GM21529 (cell line): Measurements from ENCODE around the gene THOC6.

Source experiments
- ATAC-seq: cut with Tn5 transposase; IDR thresholded peaks from one replicate; pipeline ENCODE4 v1.9.1; 2021; ENCODE audit not compliant: unreplicated experiment

THOC6 gene

DNA sequence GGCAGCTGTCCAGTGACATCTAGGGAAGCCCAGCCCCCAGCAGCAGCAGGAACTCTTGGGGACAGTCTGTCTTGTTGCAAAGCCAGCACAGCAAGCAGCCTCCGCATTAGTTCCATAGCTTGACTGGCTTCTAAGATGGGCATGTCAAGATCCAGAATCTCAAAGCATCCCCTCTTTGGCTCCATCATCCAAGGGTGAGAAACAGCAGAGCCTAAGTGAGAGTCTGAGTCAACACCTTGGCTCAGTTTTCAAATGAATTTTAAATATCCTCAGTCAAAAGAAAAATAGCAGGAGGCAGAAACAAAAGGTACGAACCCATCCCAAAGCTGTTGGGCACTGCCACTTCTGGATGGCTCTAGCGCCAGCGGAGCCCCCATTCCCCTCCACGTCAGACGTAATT is 8.9 kb upstream of the THOC6 start:
- no peak for ATAC-seq

DNA sequence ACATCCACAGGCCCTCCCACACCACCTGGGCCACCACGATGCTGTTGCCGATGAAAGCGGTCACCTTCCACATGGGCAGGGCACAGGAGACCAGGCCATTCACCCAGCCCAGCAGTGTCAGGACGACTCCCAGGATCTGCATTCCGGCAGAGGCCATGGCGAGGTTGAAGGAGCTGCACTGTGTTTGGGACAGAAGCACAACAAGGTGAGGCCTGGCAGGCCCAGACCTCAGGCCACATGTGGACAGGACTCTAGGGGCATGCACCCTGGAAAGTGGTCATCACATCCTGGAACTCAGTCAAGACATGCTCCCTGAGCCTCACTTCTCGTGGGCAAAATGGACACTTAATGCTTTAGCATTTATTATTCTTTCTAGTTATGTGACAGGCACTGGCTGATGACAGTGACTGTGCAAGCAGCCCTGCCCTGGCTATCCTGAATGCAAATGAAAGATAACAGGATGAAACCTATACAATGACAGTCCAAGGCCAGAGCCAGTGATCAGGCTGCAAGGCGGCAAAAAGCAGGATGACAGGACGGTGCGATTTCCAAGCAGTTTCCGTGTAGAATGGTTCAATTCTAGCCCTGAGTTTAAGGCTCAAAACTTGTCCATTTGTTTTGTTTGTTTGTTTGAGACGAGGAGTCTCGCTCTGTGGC is 7.8 kb upstream of the THOC6 start:
- no peak for ATAC-seq

- ATAC-seq = no peak
Measured at GRCh38 chr16:3017344-3017743, 6.5 kb upstream of the THOC6 start.

- no peak for ATAC-seq
Measured at GRCh38 chr16:3017794-3018506, 5.9 kb upstream of the THOC6 start, which contains the start of gene CLDN6. TSS of gene CLDN6 (minus strand) at chr16:3018183. CDS start at chr16:3016021, 2,162 bp downstream.

DNA sequence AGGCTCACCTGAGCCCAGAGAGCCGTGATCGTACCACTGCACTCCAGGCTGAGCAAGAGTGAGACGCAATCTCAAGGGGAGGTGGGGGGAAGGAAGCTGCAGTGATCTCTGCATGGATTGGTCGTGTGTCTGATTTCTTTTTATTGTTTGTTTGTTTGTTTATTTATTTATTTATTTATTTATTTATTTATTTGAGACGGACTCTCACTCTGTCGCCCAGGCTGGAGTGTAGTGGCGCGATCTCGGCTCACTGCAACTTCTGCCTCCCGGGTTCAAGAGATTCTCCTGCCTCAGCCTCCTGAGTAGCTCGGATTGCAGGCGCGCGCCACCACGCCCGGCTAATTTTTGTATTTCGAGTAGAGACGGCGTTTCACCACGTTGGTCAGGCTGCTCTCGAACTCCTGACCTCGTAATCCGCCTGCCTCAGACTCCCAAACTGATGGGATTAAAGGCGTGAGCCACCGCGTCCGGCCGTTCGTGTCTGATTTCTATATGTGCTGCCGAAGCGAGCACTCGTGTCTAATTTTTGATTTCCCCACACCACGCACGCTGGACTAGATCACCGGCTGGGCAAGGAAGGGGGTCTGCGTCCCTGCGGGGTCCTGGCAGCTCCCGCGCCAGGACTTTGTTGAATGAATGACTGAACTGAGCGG is 4.1 kb upstream of the THOC6 start:
- no peak for ATAC-seq

DNA sequence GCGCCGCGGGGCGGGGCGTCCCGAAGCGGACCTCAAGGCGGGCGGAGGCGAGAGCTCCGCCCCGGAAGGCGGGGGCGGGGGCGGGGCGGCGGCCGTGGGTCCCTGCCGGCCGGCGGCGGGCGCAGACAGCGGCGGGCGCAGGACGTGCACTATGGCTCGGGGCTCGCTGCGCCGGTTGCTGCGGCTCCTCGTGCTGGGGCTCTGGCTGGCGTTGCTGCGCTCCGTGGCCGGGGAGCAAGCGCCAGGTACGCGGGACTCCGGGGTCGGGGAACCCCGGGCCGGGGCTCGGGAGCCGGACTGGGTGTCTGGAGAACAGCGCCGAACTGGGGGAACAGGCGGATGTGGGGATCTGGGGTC is 3.6 kb upstream of the THOC6 start, which contains the start of gene TNFRSF12A:
Gene TNFRSF12A, plus strand, starts transcription at position 122 of the 357 bp plus-strand sequence. Its CDS starts 30 bp downstream, at position 152.
- ATAC-seq = no peak

DNA sequence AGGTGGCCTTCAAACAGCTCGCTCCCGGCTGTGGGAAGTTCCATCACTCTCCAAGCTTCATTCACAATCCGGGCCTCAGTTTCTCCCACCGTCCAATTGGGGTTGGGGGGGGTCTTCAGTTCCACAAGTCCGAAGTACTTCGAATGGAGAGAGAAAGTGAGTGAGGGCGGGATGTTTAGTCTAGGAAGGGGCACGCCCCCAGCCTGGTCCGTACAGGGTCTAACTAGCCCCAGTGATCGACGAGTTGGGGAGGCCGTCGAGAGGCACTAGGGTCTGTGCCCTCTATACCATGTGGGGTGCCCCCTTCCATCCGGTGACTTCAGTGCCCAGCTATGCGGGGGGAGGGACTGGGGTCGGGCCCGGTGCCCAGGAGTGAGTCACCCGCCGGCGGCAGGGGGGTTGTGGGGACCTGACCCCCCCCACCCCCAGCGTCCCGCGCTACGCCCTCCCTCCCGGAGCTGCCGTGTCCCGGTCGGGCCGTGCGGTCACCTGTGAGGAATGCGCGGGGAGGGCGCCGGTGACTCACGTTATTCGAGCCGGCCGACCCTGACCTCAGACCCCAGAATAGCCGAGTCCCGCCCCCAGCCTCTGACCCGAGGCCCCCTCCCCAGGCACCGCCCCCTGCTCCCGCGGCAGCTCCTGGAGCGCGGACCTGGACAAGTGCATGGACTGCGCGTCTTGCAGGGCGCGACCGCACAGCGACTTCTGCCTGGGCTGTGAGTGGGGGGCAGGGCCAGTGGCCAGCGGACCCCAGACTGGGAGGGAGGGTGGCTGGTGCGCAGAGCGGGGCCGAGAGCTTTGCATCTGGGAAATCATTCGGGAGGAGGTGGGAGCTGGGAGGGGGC is 3.0 kb upstream of the THOC6 start:
- no peak for ATAC-seq

DNA sequence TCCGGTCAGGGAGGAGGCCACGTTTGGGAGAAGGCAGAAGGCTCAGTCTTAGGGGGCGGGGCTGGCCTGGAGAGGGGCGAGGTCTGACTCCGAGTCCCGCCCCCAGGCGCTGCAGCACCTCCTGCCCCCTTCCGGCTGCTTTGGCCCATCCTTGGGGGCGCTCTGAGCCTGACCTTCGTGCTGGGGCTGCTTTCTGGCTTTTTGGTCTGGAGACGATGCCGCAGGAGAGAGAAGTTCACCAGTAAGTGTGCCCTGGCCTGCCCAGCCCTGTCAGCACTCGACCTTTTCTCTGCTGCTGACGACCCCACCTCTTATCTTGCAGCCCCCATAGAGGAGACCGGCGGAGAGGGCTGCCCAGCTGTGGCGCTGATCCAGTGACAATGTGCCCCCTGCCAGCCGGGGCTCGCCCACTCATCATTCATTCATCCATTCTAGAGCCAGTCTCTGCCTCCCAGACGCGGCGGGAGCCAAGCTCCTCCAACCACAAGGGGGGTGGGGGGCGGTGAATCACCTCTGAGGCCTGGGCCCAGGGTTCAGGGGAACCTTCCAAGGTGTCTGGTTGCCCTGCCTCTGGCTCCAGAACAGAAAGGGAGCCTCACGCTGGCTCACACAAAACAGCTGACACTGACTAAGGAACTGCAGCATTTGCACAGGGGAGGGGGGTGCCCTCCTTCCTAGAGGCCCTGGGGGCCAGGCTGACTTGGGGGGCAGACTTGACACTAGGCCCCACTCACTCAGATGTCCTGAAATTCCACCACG is 2.2 kb upstream of the THOC6 start:
- ATAC-seq = no peak

DNA sequence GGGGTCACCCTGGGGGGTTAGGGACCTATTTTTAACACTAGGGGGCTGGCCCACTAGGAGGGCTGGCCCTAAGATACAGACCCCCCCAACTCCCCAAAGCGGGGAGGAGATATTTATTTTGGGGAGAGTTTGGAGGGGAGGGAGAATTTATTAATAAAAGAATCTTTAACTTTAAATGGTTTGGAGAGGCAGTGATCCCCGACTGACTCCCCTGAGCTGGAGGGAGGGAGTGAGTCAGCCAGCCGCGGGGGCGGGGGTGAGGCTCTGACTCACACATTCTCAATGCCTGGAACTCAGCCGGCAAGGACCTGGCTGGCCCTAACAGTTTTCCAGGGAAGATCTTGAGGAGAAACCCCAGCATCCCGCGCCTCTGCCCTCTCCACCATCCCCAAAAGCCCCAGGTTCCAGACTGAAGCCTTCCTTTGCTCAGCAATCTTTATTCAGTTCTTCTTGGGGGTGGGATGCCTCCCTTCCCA is 1.6 kb upstream of the THOC6 start:
- ATAC-seq = no peak

- no peak for ATAC-seq
Measured at GRCh38 chr16:3022684-3023414, 986 bp upstream of the THOC6 start.

- no peak for ATAC-seq
Measured at GRCh38 chr16:3023415-3023668, 493 bp upstream of the THOC6 start.

DNA sequence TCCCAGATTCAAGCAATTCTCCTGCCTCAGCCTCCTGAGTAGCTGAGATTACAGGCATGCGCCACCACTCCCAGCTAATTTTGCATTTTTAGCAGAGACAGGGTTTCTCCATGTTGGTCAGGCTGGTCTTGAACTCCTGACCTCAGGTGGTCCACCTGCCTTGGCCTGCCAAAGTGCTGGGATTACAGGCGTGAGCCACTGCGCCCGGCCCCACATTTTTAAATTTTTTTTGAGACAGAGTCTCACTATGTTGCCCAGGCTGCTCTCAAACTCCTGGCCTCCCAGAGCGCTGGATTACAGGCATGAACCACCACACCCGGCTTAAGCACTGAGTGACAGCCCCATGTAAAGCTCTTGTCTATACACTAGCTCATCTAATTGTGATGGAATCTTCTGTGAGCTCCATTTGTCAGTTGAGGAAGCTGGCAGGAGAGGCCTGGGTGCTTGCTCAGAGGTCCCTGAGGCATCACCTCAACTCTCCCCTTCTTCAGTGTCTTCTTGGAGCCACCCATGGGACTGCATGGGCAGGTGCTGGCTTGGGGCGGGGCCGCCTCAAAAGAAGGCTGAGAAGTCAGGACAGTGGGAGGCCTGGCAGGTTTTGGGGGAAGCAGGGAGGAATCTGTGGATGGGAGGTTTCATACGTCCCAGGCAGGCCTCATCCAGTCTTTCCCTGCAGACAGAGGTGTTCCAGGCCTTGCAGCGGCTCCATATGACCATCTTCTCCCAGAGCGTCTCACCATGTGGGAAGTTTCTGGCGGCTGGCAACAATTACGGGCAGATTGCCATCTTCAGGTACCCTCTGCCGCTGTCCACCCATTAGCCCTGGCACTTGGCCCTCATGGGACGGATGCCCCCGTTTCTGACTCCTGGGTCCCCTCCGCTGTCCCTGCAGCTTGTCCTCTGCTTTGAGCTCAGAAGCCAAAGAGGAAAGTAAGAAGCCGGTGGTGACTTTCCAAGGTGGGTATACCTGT is 1.5 kb downstream of the THOC6 start:
- no peak for ATAC-seq

DNA sequence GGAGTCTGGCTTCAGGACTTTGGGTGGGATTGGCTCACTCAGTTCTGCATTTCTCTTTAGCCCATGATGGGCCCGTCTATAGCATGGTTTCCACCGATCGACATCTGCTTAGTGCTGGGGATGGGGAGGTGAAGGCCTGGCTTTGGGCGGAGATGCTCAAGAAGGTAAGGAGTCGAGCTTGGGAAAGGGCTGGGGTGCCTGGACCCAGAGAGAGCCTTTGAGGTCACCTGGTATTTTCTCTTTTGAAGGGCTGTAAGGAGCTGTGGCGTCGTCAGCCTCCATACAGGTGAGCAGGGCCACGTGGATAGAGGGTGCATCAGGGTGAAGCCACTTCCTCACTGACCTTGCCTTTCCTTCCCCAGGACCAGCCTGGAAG is 2.2 kb downstream of the THOC6 start:
- no peak for ATAC-seq

- ATAC-seq = no peak
Measured at GRCh38 chr16:3026609-3027488, 3.0 kb downstream of the THOC6 start.

GRCh38 chr16:3027489-3027795 is 3.6 kb downstream of the THOC6 start:
- ATAC-seq = no peak

GRCh38 chr16:3027983-3028715 is 4.3 kb downstream of the THOC6 start:
- no peak for ATAC-seq

- ATAC-seq = no peak
Measured at GRCh38 chr16:3028716-3029319, 5.0 kb downstream of the THOC6 start.
